ENCODE measurements around the gene SLC17A9. TPM values are rescaled to one million over a fixed set of nuclear protein-coding genes. Genes with fewer than 3 reads are reported as not detected.
A peak's percentile ranks its signal among the peaks of the same experiment; 100 is the strongest.

Gene SLC17A9
- total and polyA plus RNA-seq, 2 of the 8 experiments (the other 6 are each of a cell fraction or from before 2014, with no cell fraction given) = 23.5 to 35.2 TPM

GRCh38 chr20:62902926-62903615 lies 49.4 kb upstream of the SLC17A9 start:
- peaks cover 5 to 22% of the 10 kb centered on the region in 2 experiments for H4K20me1 ChIP-seq (replicated peaks in 1 of 2; ENCODE audit: control insufficient read depth in 1 of 2, insufficient read depth in 2 of 2, low read length in 2 of 2)

More at GRCh38 chr20:62902926-62903615, 49.4 kb upstream of the SLC17A9 start:
- Histone ChIP-seq H3K27ac (ENCODE audit: low read depth, low read length) (no peak overlapping the region), H3K4me3 (ENCODE audit: extremely low read depth in 1 of 4, insufficient read depth in 2 of 4, low read depth in 3 of 4, low read length in 4 of 4) (no peak overlapping the region), H3K4ac (replicated peaks; ENCODE audit: insufficient read length, low read depth, low read length) (no peak overlapping the region), H2AFZ (ENCODE audit: low read length) (no peak overlapping the region), H3K9ac (replicated peaks in 1 of 4; ENCODE audit: extremely low read depth in 1 of 4, low read depth in 3 of 4, low read length in 3 of 4) (no peak overlapping the region), H4K8ac (ENCODE audit: extremely low read depth, insufficient read depth, low read length) (no peak overlapping the region), H3K56ac (replicated peaks; ENCODE audit: insufficient read length, low read depth, low read length) (no peak overlapping the region), H3K79me2 (ENCODE audit: control insufficient read depth in 1 of 2, insufficient read depth in 2 of 2, low read length in 2 of 2) (peaks cover 0 to 5% of the 10 kb centered on the region in 2 experiments; a peak in 2 of 4 replicates), H4K5ac (ENCODE audit: insufficient read length, low read depth, low read length) (no peak overlapping the region), H3K36me3 (ENCODE audit: control insufficient read depth in 2 of 4, insufficient read depth in 4 of 4, low read length in 3 of 4) (peaks cover 39 to 60% (median 47%) of the 10 kb centered on the region in 4 experiments), H3K23ac (ENCODE audit: insufficient read length) (no peak overlapping the region), H3K23me2 (ENCODE audit: low read depth, low read length) (no peaks in the 10 kb centered on the region), H3K14ac (ENCODE audit: insufficient read length) (no peak overlapping the region), H2BK15ac (ENCODE audit: low read length) (no peak overlapping the region), H2BK12ac (ENCODE audit: low read depth, low read length) (no peak overlapping the region), H3K27me3 (replicated peaks in 1 of 4; ENCODE audit: control insufficient read depth in 3 of 4, extremely low read depth in 1 of 4, insufficient read depth in 3 of 4, low read length in 3 of 4) (no peaks in the 10 kb centered on the region), H3K4me1 (replicated peaks in 1 of 4; ENCODE audit: control insufficient read depth in 3 of 4, insufficient read depth in 4 of 4, low read length in 3 of 4) (peaks cover 9 to 18% (median 15%) of the 10 kb centered on the region in 4 experiments), H3K4me2 (ENCODE audit: insufficient read depth in 1 of 2, low read depth in 2 of 2, low read length in 2 of 2) (no peak overlapping the region), H2AK5ac (ENCODE audit: low read depth, low read length) (no peak overlapping the region), H3K79me1 (ENCODE audit: low read depth, low read length) (peaks cover 10% of the 10 kb centered on the region), H4K91ac (replicated peaks; ENCODE audit: insufficient read length, low read length) (no peak overlapping the region), H2BK20ac (ENCODE audit: low read length) (no peak overlapping the region), H3K9me3 (ENCODE audit: insufficient read depth in 2 of 2, low read depth in 1 of 2, low read length in 1 of 2) (no peaks in the 10 kb centered on the region), H2BK120ac (replicated peaks; ENCODE audit: low read depth, low read length) (no peak overlapping the region), H2BK5ac (ENCODE audit: low read depth, low read length) (no peak overlapping the region), H3K18ac (ENCODE audit: extremely low read depth, low read length) (no peak overlapping the region)
- 88% methylated on average over 7 of the region's 7 CpGs; no CpG with 5 or more reads in 1 of the 2 experiments for WGBS, 2 experiments (ENCODE audit: extremely low coverage in 1 of 2, insufficient coverage in 1 of 2, insufficient read length in 1 of 2, insufficient replicate concordance in 2 of 2, low coverage in 1 of 2, low lambda C conversion rate in 2 of 2, missing lambda C conversion rate in 1 of 2)
- ChIA-PET CTCF (ENCODE audit: partially characterized antibody) (interaction anchor here (0.6 to 4.4 kb wide), 14 partner anchors 9 to 70 kb away, joined by 3 to 26 read pairs (median 6); no protein-coding TSS in a partner anchor), POLR2A (ENCODE audit: partially characterized antibody) (interaction anchor here (1.1 to 9.9 kb wide), 7 partner anchors 9 to 68 kb away, joined by 3 to 88 read pairs (median 45); partner anchors contain the start of genes DIDO1 and GID8)
- no peak for DNase-seq (ENCODE audit: low read depth in 1 of 2, low spot score in 2 of 2)
- TF ChIP-seq POU5F1 (IDR thresholded peaks at IDR 0.05; ENCODE audit: low read depth, low read length) (no peak), POLR2A (IDR thresholded peaks at IDR 0.05; ENCODE audit: control extremely low read depth in 1 of 2, low read depth in 2 of 2, low read length in 2 of 2) (peak in 1 of 2 experiments; percentile 20; a peak in 1 of 3 replicates)
- FAIRE-seq = no peak

Data from H1 (cell line).